Endothelial cell of umbilical vein (primary cell): ENCODE results near the gene RSRC1. TPM values are rescaled to one million over a fixed set of nuclear protein-coding genes. Genes with fewer than 3 reads are reported as not detected.

Experiments
- BruUV-seq: library from RNA; stranded (reverse); fragments of 400-500 nt; replicated peaks from 2 replicates; lab custom pipeline; 2021; lab: Mats Ljungman, UMichigan
- CTCF ChIA-PET: fragments of 300-600, 350-600 bp; sonication (Branson Sonifier 250); formaldehyde crosslinking; loops from one replicate; lab custom pipeline; 2021; ENCODE audit warnings: antibody characterized with exemption, inconsistent platforms; lab: Charles Lee
- POLR2A ChIA-PET: fragments of 300-600, 350-600 bp; sonication (Branson Sonifier 250); formaldehyde crosslinking; loops from one replicate; lab custom pipeline; 2021; ENCODE audit warnings: antibody characterized with exemption, inconsistent platforms; lab: Charles Lee
- DNase-seq: peaks from one replicate; pipeline ENCODE4 v3.0.0-alpha.2; 2011; ENCODE audit warnings: low read depth, low spot score
- FAIRE-seq: peaks from 2 replicates; lab custom pipeline; 2011; peaks lifted over from hg19 to GRCh38; lab: Jason Lieb, UNC
- H2AFZ ChIP-seq: 2 replicates; pipeline ENCODE4 v1.6.0; 2012; ENCODE audit warnings: low read depth, low read length, control low read depth, inconsistent platforms
- H3K27ac ChIP-seq: 2 replicates; pipeline ENCODE4 v1.5.1; 2011; ENCODE audit warnings: low read depth, mild to moderate bottlenecking, control low read depth, low read length, moderate library complexity; ENCODE audit not compliant: insufficient read depth
- H3K27me3 ChIP-seq, 2 experiments: 2 replicates each; pipeline versions ENCODE4 v1.6.0 to v1.6.1; 2011; ENCODE audit warnings: low read length in 2 of 2, mixed read lengths in 1 of 2; ENCODE audit not compliant: control insufficient read depth in 2 of 2, insufficient read depth in 2 of 2
- H3K36me3 ChIP-seq, 2 experiments: 2 replicates in 1 of 2; 3 replicates in 1 of 2; pipeline ENCODE4 v1.5.1; 2011; ENCODE audit warnings: low read length in 2 of 2, mild to moderate bottlenecking in 1 of 2, moderate library complexity in 1 of 2; ENCODE audit not compliant: control insufficient read depth in 2 of 2, insufficient read depth in 2 of 2; ENCODE audit errors: extremely low read depth in 1 of 2
- H3K4me1 ChIP-seq: 3 replicates; pipeline ENCODE4 v1.5.1; 2011; ENCODE audit warnings: mild to moderate bottlenecking, low read length; ENCODE audit not compliant: control insufficient read depth, insufficient read depth; ENCODE audit errors: extremely low read depth
- H3K4me2 ChIP-seq: 2 replicates; pipeline ENCODE4 v1.6.1; 2011; ENCODE audit warnings: low read length, control low read depth, mixed read lengths; ENCODE audit not compliant: insufficient read depth
- H3K4me3 ChIP-seq, 3 experiments: fragments of 200-600 bp in 1 of 3; sonication (generic), shearing (Covaris generic) in 1 of 3; replicated peaks in 1 of 3; 2 replicates each; pipeline ENCODE4 v1.5.1; 2011 to 2016; ENCODE audit warnings: control low read depth in 3 of 3, low read length in 3 of 3, mild to moderate bottlenecking in 2 of 3, inconsistent platforms in 1 of 3, low read depth in 1 of 3, moderate library complexity in 1 of 3; ENCODE audit not compliant: insufficient read depth in 1 of 3
- H3K79me2 ChIP-seq: 2 replicates; pipeline ENCODE4 v1.6.0; 2012; ENCODE audit warnings: low read length, inconsistent platforms; ENCODE audit not compliant: control insufficient read depth, insufficient read depth
- H3K9ac ChIP-seq: replicated peaks from 2 replicates; pipeline ENCODE3; 2011; ENCODE audit warnings: low read length, control low read depth; ENCODE audit not compliant: insufficient read depth; ENCODE audit errors: extremely low read depth
- H3K9me1 ChIP-seq: replicated peaks from 3 replicates; pipeline ENCODE4 v1.6.0; 2011; ENCODE audit warnings: mild to moderate bottlenecking, low read length; ENCODE audit not compliant: control insufficient read depth, insufficient read depth; ENCODE audit errors: extremely low read depth
- H3K9me3 ChIP-seq: replicated peaks from 2 replicates; pipeline ENCODE4 v1.5.1; 2012; ENCODE audit warnings: low read length, inconsistent platforms; ENCODE audit not compliant: control insufficient read depth, insufficient read depth
- H4K20me1 ChIP-seq: replicated peaks from 2 replicates; pipeline ENCODE3; 2011; ENCODE audit warnings: mild to moderate bottlenecking, low read length; ENCODE audit not compliant: control insufficient read depth, insufficient read depth; ENCODE audit errors: extremely low read depth
- POLR2A ChIP-seq: IDR thresholded peaks from 2 replicates; pipeline ENCODE4 v1.6.1; 2012; ENCODE audit warnings: low read depth, mild to moderate bottlenecking, control low read depth, low read length
- POLR2AphosphoS5 ChIP-seq: IDR thresholded peaks from 2 replicates; pipeline ENCODE4 v1.6.1; 2012; ENCODE audit warnings: low read depth, mild to moderate bottlenecking, control low read depth, low read length, moderate library complexity; ENCODE audit not compliant: insufficient read depth
- dilution Hi-C: fragments of 300-500 bp; cut with MboI; formaldehyde crosslinking; loops from one replicate; pipeline ENCODE4 v1.15.0; 2019; ENCODE audit warnings: low sequenced_read_pairs; ENCODE audit not compliant: extremely low pct_ligation_motif_present
- intact Hi-C: fragments of 100-400 bp; cut with micrococcal nuclease; formaldehyde crosslinking; loops from one replicate; pipeline ENCODE4 v1.10.0; 2022
- polyA plus RNA-seq, 4 experiments: library from polyadenylated mRNA; depleted of rRNA in 3 of 4; stranded (reverse) in 3 of 4; unstranded in 1 of 4; fragments of >200 nt; gene quantifications; 2 replicates each; pipeline versions ENCODE4 v1.2.1 to v1.2.3, GENCODE V29; 2011 to 2012; ENCODE audit warnings: missing spikeins in 1 of 4
- total RNA-seq: library from RNA; stranded (reverse); gene quantifications from 2 replicates; pipeline ENCODE4 v1.2.3, GENCODE V29; 2021

Gene RSRC1
- total and polyA plus RNA-seq, 2 donors (not counting 3 experiments of a cell fraction or from before 2014, with no cell fraction given), result 1.8 to 25.4 TPM

- BruUV-seq, result no TSS peak
- FAIRE-seq (no peak), DNase-seq (no peak)
- no peak overlapping the region for H3K9ac ChIP-seq
- H3K36me3 ChIP-seq, result no peaks in the 10 kb centered on the region
- intact Hi-C loops (no loop called here), dilution Hi-C loops (no loop called here)
- H3K4me1 ChIP-seq, result no peaks in the 10 kb centered on the region
- no peak overlapping the region for H3K4me2 ChIP-seq
- H3K9me1 ChIP-seq, result no peaks in the 10 kb centered on the region
- H3K27me3 ChIP-seq, result no peaks in the 10 kb centered on the region
- no peak overlapping the region for H3K27ac ChIP-seq
- no peak for TF ChIP-seq POLR2AphosphoS5
- no peak for TF ChIP-seq POLR2A
- H2AFZ ChIP-seq, result no peak overlapping the region
- POLR2A ChIA-PET, result no interaction called here
- CTCF ChIA-PET, result interaction anchor here (1.0 kb wide), 1 partner anchor 14 kb away, joined by 3 read pairs; no protein-coding TSS in a partner anchor
- no peaks in the 10 kb centered on the region for H3K79me2 ChIP-seq
- H4K20me1 ChIP-seq, result peaks cover 2% of the 10 kb centered on the region
- no peaks in the 10 kb centered on the region for H3K9me3 ChIP-seq
- no peak overlapping the region for H3K4me3 ChIP-seq
Measured at GRCh38 chr3:158590223-158590622, 480.3 kb downstream of the RSRC1 start.

Other genes starting within 250 kb of the RSRC1 start
- not detected in 2 replicates for gene SHOX2, start 3.7 kb upstream of the RSRC1 start, total RNA-seq
- not detected in 2 replicates for gene SHOX2, start 3.7 kb upstream of the RSRC1 start, polyA plus RNA-seq